ENCODE results near the gene ANKRD16. TPM values are rescaled to one million over a fixed set of nuclear protein-coding genes. Genes with fewer than 3 reads are reported as not detected.

Gene ANKRD16
- total and polyA plus RNA-seq, 2 of the 13 experiments (the other 11 are each of a cell fraction or from before 2014, with no cell fraction given) = 8.0 to 11.4 TPM

DNA sequence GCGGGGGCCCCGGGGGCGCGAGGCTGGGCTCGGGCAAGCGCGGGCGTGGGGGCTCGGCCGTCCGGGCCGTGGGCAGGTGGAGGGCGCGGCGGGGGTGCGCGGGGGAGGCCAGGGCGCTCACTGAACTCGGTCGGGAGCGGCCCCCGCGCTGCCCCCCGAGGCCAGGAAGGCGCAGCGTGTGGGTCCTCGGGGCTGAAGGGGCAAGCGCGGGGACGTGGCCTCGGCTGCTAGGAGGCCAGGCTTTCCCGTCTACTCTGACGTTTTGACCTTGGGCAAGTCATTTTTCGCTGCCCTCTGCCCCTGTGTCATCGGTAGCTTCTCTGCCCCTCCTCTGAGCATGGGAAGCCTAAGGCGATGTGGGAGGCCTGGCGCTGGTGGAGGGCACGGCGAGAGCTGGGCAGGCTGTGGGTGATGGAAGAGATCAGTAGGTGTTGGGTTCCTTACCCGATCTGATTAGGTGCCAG is 791 bp upstream of the ANKRD16 start (continued):
- 0 out of 2 replicates have a peak, but pooled peaks have one; percentile 22 for TF ChIP-seq HNF1B (CRISPR knock-in tag; IDR thresholded peaks at IDR 0.05)
- no peak for TF ChIP-seq ZNF576 (CRISPR knock-in tag; IDR thresholded peaks at IDR 0.05)
- no peak for TF ChIP-seq ATAD3A (CRISPR knock-in tag; IDR thresholded peaks at IDR 0.05)
- 0 out of 2 replicates have a peak, but pooled peaks have one; percentile 42 for TF ChIP-seq HDAC2 (CRISPR knock-in tag; IDR thresholded peaks at IDR 0.05)
- TF ChIP-seq KLF11 (CRISPR knock-in tag; IDR thresholded peaks at IDR 0.05) = no peak
- TF ChIP-seq, protein P1, sequence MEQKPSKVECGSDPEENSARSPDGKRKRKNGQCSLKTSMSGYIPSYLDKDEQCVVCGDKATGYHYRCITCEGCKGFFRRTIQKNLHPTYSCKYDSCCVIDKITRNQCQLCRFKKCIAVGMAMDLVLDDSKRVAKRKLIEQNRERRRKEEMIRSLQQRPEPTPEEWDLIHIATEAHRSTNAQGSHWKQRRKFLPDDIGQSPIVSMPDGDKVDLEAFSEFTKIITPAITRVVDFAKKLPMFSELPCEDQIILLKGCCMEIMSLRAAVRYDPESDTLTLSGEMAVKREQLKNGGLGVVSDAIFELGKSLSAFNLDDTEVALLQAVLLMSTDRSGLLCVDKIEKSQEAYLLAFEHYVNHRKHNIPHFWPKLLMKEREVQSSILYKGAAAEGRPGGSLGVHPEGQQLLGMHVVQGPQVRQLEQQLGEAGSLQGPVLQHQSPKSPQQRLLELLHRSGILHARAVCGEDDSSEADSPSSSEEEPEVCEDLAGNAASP (CRISPR knock-in tag; IDR thresholded peaks at IDR 0.05; ENCODE audit: borderline replicate concordance) = 0 out of 2 replicates have a peak, but pooled peaks have one; percentile 22
- TF ChIP-seq ISX (CRISPR knock-in tag; conservative IDR thresholded peaks at IDR 0.05) = no peak
- peak; percentile 26; the same call in 1 of the 2 replicates for TF ChIP-seq ZNF768 (CRISPR knock-in tag; IDR thresholded peaks at IDR 0.05)
- TF ChIP-seq, protein P2, sequence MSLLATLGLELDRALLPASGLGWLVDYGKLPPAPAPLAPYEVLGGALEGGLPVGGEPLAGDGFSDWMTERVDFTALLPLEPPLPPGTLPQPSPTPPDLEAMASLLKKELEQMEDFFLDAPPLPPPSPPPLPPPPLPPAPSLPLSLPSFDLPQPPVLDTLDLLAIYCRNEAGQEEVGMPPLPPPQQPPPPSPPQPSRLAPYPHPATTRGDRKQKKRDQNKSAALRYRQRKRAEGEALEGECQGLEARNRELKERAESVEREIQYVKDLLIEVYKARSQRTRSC (CRISPR knock-in tag; IDR thresholded peaks at IDR 0.05; ENCODE audit: low read depth) = no peak
- peak; percentile 25; the same call in 1 of the 2 replicates for TF ChIP-seq HDAC1 (CRISPR knock-in tag; IDR thresholded peaks at IDR 0.05)
- no peak for TF ChIP-seq MBD4 (IDR thresholded peaks at IDR 0.05; ENCODE audit: borderline replicate concordance, low read length)
- TF ChIP-seq, protein P3, sequence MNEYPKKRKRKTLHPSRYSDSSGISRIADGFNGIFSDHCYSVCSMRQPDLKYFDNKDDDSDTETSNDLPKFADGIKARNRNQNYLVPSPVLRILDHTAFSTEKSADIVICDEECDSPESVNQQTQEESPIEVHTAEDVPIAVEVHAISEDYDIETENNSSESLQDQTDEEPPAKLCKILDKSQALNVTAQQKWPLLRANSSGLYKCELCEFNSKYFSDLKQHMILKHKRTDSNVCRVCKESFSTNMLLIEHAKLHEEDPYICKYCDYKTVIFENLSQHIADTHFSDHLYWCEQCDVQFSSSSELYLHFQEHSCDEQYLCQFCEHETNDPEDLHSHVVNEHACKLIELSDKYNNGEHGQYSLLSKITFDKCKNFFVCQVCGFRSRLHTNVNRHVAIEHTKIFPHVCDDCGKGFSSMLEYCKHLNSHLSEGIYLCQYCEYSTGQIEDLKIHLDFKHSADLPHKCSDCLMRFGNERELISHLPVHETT (CRISPR knock-in tag; conservative IDR thresholded peaks at IDR 0.05) = no peak
- TF ChIP-seq ZNF75D (CRISPR knock-in tag; IDR thresholded peaks at IDR 0.05; ENCODE audit: borderline replicate concordance) = no peak
- no peak for TF ChIP-seq MAFF (IDR thresholded peaks at IDR 0.05; ENCODE audit: low read depth, low read length)
- peak in 1 of 2 experiments; percentile 49; a peak in 2 of 4 replicates for TF ChIP-seq POLR2A (IDR thresholded peaks at IDR 0.05; ENCODE audit: insufficient read depth in 1 of 2, low read depth in 2 of 2, low read length in 2 of 2)
- no peak for TF ChIP-seq TIGD3 (CRISPR knock-in tag; IDR thresholded peaks at IDR 0.05; ENCODE audit: borderline replicate concordance)
- TF ChIP-seq HNRNPL (IDR thresholded peaks at IDR 0.05; ENCODE audit: low read depth, low read length) = peak; percentile 73; the same call in 1 of the 2 replicates
- TF ChIP-seq KLF9 (CRISPR knock-in tag; IDR thresholded peaks at IDR 0.05; ENCODE audit: low read depth) = no peak
- no peak for TF ChIP-seq CSRNP2 (CRISPR knock-in tag; conservative IDR thresholded peaks at IDR 0.05; ENCODE audit: low read depth)
- peak; percentile 22; the same call in 1 of the 2 replicates for TF ChIP-seq KMT2A (CRISPR knock-in tag; IDR thresholded peaks at IDR 0.05)
- no peak for TF ChIP-seq SMARCE1 (IDR thresholded peaks at IDR 0.05; ENCODE audit: borderline replicate concordance)
- TF ChIP-seq ZFP82 (CRISPR knock-in tag; IDR thresholded peaks at IDR 0.05; ENCODE audit: borderline replicate concordance) = no peak
- peak; percentile 7 for TF ChIP-seq ASH2L (IDR thresholded peaks at IDR 0.05; ENCODE audit: insufficient read length, low read depth, low read length)
